Stomach smooth muscle (tissue), 2 donors: Measurements from ENCODE around the gene PPP1R12B.
"Not testable (repeated sequence)": the region's sequence is repeated elsewhere in the genome, so short reads cannot be mapped to it uniquely, and the experiment has no call there.

Experiments
- H3K27ac ChIP-seq: one replicate; pipeline ENCODE4 v1.7.0; 2013; ENCODE audit warnings: mild to moderate bottlenecking, low read length, inconsistent platforms
- H3K27me3 ChIP-seq, 2 donors: one replicate each; pipeline ENCODE4 v1.7.0; 2013; ENCODE audit warnings: low read length in 2 of 2; ENCODE audit not compliant: insufficient read depth in 2 of 2, control insufficient read depth in 1 of 2
- H3K36me3 ChIP-seq, 2 donors: one replicate each; pipeline ENCODE4 v1.7.0; 2013; ENCODE audit warnings: low read length in 2 of 2; ENCODE audit not compliant: control insufficient read depth in 2 of 2, insufficient read depth in 2 of 2
- H3K4me1 ChIP-seq: one replicate; pipeline ENCODE4 v1.7.0; 2013; ENCODE audit warnings: low read length; ENCODE audit not compliant: control insufficient read depth, insufficient read depth
- H3K4me3 ChIP-seq, 2 donors: one replicate each; pipeline ENCODE4 v1.7.0; 2013; ENCODE audit warnings: low read length in 2 of 2
- H3K9ac ChIP-seq, 2 donors: one replicate each; pipeline ENCODE4 v1.7.0; 2013; ENCODE audit warnings: low read length in 2 of 2, mild to moderate bottlenecking in 1 of 2
- H3K9me3 ChIP-seq, 2 donors: one replicate each; pipeline ENCODE4 v1.7.0; 2013; ENCODE audit warnings: low read length in 2 of 2; ENCODE audit not compliant: control insufficient read depth in 2 of 2
- donor health status: healthy.
- donor health status: Pancreatic carcinoma.

PPP1R12B gene

DNA sequence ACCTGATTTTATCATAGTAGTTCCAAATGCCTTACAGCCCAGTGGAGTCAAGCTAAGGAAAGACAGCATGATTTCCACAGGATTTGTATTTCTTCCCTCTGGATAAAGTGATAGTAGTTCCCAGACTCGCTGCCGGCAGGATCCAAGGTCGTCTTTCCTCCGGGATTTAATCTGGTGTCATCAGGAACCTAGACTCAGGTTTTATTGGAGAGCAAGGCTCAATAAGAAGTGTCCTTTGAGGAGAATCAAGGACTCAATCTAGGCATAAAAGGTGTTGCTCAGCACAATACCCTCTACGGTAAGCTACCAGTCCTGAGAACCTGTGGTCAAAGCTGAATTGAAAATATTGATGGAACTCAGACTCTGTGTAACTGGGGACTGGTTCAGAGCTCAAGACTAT, 191.1 kb downstream of the PPP1R12B start:
- Histone ChIP-seq H3K4me3 (peak overlapping the region; percentile 70 to 88), H3K9ac (peak overlapping the region; percentile 97 to 99), H3K27ac (peak overlapping the region; percentile 95)
- H3K4me1 ChIP-seq, H3K36me3 ChIP-seq, H3K27me3 ChIP-seq, H3K9me3 ChIP-seq: not testable (repeated sequence)

- H3K36me3 ChIP-seq: no peaks in the 10 kb centered on the region
- no peaks in the 10 kb centered on the region for H3K9me3 ChIP-seq
- H3K9ac ChIP-seq: peak overlapping the region; percentile 97 to 99
- no peaks in the 10 kb centered on the region for H3K27me3 ChIP-seq
- peaks cover 4% of the 10 kb centered on the region for H3K4me1 ChIP-seq
- H3K27ac ChIP-seq: peak overlapping the region; percentile 95
- peak overlapping the region; percentile 70 to 88 for H3K4me3 ChIP-seq
Observed at GRCh38 chr1:202540014-202540413, 191.5 kb downstream of the PPP1R12B start.

- Histone ChIP-seq H3K9ac (peak overlapping the region; percentile 97 to 99), H3K9me3 (no peaks in the 10 kb centered on the region), H3K36me3 (no peaks in the 10 kb centered on the region), H3K27me3 (no peaks in the 10 kb centered on the region), H3K4me3 (peak overlapping the region; percentile 70 to 88), H3K27ac (peak overlapping the region; percentile 95), H3K4me1 (peaks cover 6% of the 10 kb centered on the region)
Observed at GRCh38 chr1:202540448-202540847, 191.9 kb downstream of the PPP1R12B start.

DNA sequence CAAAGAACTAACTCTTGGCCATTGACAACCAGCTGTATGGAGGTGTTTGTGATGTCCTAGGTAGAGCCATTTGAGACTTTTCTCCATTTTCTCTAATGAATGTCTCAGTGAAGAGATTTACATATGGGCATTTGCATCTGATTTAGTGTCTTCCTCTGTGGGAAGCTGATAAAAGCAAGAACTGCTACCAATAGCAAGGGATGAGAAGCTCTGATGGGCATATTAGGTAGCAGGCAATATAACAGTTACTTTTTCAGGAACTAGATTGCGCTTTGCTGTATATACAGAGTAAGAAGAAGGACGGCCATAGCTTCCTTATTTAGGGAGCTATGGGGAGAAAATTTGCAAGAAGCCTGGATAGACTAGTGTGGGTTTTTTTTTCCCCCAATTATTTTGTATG, 192.4 kb downstream of the PPP1R12B start:
- Histone ChIP-seq H3K9ac (peak overlapping the region; percentile 97 to 99), H3K27ac (peak overlapping the region; percentile 95), H3K4me3 (peak overlapping the region; percentile 70 to 88)
- H3K9me3 ChIP-seq, H3K27me3 ChIP-seq, H3K36me3 ChIP-seq, H3K4me1 ChIP-seq: not testable (repeated sequence)

GRCh38 chr1:202542415-202542814, 193.9 kb downstream of the PPP1R12B start:
- H3K36me3 ChIP-seq, H3K4me1 ChIP-seq, H3K27me3 ChIP-seq, H3K9me3 ChIP-seq: not testable (repeated sequence)
- Histone ChIP-seq H3K9ac (peak overlapping the region; percentile 97 to 99), H3K27ac (peak overlapping the region; percentile 95), H3K4me3 (peak overlapping the region; percentile 70 to 88)

DNA sequence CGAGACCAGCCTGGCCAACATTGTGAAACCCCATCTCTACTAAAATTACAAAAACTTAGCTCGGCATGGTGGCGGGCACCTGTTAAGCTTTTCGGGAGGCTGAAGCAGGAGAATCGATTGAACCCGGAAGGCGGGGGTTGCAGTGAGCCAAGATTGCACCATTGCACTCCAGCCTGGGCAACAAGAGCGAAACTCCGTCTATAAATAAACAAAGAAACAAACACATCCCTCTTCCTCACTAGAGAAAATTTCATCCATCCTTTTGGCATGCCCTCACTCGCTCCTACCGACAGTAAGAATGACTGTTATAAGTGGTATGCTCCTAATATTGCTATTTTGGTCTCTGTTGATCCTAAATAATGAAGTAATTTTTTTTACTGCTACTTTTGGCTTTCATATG, 195.0 kb downstream of the PPP1R12B start:
- H3K9ac ChIP-seq: peak overlapping the region; percentile 97 to 99
- not testable (repeated sequence) for H3K9me3 ChIP-seq, H3K27me3 ChIP-seq, H3K36me3 ChIP-seq
- peak overlapping the region; percentile 70 to 88 for H3K4me3 ChIP-seq
- H3K4me1 ChIP-seq: peaks cover 13% of the 10 kb centered on the region
- peak overlapping the region; percentile 66 for H3K27ac ChIP-seq

- H3K36me3 ChIP-seq, H3K9me3 ChIP-seq, H3K27me3 ChIP-seq: not testable (repeated sequence)
- peak overlapping the region; percentile 33 to 88 for H3K4me3 ChIP-seq
- H3K4me1 ChIP-seq: peaks cover 23% of the 10 kb centered on the region
- H3K27ac ChIP-seq: peak overlapping the region; percentile 71
- peak overlapping the region; percentile 42 to 60 for H3K9ac ChIP-seq
Observed at GRCh38 chr1:202544766-202545449, 196.4 kb downstream of the PPP1R12B start.

- not testable (repeated sequence) for H3K27me3 ChIP-seq, H3K9me3 ChIP-seq, H3K36me3 ChIP-seq
- Histone ChIP-seq H3K4me1 (peaks cover 25% of the 10 kb centered on the region), H3K27ac (peak overlapping the region; percentile 71), H3K4me3 (peak overlapping the region; percentile 41 to 88), H3K9ac (peak overlapping the region; percentile 60 to 64)
Observed at GRCh38 chr1:202545647-202546303, 197.3 kb downstream of the PPP1R12B start.

DNA sequence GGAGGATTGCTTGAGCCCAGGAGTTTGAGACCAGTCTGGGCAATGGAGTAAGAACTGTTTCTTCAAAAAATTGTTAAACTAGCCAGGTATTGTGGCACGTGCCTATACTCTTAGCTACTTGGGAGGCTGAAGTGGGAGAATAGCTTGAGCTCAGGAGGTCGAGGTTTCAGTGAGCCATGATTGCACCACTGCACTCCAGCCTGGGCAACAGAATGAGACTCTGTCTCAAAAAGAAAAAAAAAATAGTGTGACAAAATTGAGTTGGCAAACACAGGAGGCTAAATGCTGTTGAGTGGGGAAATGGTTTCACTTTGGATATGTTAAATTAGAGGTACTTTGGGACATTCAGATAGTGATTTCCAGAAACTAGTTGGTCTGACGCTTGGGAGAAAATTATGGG, 197.9 kb downstream of the PPP1R12B start:
- Histone ChIP-seq H3K4me3 (peak overlapping the region; percentile 41 to 52), H3K4me1 (peaks cover 26% of the 10 kb centered on the region), H3K27ac (peak overlapping the region; percentile 71), H3K9ac (peak overlapping the region; percentile 60 to 64)
- H3K27me3 ChIP-seq, H3K36me3 ChIP-seq, H3K9me3 ChIP-seq: not testable (repeated sequence)

- H3K4me3 ChIP-seq: peak overlapping the region; percentile 40 to 41
- H3K27me3 ChIP-seq, H3K9me3 ChIP-seq, H3K36me3 ChIP-seq: not testable (repeated sequence)
- H3K27ac ChIP-seq: peak overlapping the region; percentile 71
- H3K9ac ChIP-seq: peak overlapping the region in 1 of 2 donors; percentile 37
- H3K4me1 ChIP-seq: peaks cover 30% of the 10 kb centered on the region
Observed at GRCh38 chr1:202546796-202547195, 198.3 kb downstream of the PPP1R12B start.

DNA sequence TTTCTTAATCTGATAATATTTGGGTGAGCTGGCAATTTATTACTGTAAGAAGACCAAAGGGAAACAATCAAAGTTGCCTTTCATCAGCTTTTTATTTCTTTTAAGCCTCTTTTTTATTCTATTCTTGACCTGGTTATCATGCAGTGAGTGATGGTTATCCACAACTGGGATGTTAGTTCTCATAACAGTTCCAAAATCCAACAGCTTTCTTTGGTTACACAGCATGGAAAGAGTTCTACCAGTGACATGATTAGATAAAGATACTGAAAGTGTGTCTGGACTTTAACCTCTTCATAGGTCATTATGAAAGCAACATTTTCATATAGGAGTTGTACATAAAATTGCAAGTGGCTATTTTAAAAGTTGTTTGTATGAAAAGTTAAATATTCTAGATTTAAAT, 198.7 kb downstream of the PPP1R12B start:
- peak overlapping the region in 1 of 2 donors; percentile 40 for H3K4me3 ChIP-seq
- no peaks in the 10 kb centered on the region for H3K36me3 ChIP-seq
- no peak overlapping the region for H3K27ac ChIP-seq
- H3K27me3 ChIP-seq: no peaks in the 10 kb centered on the region
- peaks cover 30% of the 10 kb centered on the region for H3K4me1 ChIP-seq
- H3K9ac ChIP-seq: no peak overlapping the region
- H3K9me3 ChIP-seq: no peaks in the 10 kb centered on the region
